Measurements from ENCODE around the gene ARMC9.

ARMC9 gene

GRCh38 chr2:231353469-231353868, 155.0 kb downstream of the ARMC9 start:
- intact Hi-C loops (cut with DNase I; ENCODE audit: low total_unique reads): no loop called here
- no peaks in the 10 kb centered on the region for H3K4me1 ChIP-seq
- H3K36me3 ChIP-seq: peaks cover 0 to 24% (median 15%) of the 10 kb centered on the region in 3 donors
- no peak overlapping the region for H3K4me3 ChIP-seq
- no peaks in the 10 kb centered on the region for H3K9me3 ChIP-seq
- DNase-seq: peak; percentile 1 to 48
- TF ChIP-seq, protein P1, sequence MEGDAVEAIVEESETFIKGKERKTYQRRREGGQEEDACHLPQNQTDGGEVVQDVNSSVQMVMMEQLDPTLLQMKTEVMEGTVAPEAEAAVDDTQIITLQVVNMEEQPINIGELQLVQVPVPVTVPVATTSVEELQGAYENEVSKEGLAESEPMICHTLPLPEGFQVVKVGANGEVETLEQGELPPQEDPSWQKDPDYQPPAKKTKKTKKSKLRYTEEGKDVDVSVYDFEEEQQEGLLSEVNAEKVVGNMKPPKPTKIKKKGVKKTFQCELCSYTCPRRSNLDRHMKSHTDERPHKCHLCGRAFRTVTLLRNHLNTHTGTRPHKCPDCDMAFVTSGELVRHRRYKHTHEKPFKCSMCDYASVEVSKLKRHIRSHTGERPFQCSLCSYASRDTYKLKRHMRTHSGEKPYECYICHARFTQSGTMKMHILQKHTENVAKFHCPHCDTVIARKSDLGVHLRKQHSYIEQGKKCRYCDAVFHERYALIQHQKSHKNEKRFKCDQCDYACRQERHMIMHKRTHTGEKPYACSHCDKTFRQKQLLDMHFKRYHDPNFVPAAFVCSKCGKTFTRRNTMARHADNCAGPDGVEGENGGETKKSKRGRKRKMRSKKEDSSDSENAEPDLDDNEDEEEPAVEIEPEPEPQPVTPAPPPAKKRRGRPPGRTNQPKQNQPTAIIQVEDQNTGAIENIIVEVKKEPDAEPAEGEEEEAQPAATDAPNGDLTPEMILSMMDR (IDR thresholded peaks at IDR 0.05): no peak
- no peaks in the 10 kb centered on the region for H3K27me3 ChIP-seq
- H3K27ac ChIP-seq: no peak overlapping the region

DNA sequence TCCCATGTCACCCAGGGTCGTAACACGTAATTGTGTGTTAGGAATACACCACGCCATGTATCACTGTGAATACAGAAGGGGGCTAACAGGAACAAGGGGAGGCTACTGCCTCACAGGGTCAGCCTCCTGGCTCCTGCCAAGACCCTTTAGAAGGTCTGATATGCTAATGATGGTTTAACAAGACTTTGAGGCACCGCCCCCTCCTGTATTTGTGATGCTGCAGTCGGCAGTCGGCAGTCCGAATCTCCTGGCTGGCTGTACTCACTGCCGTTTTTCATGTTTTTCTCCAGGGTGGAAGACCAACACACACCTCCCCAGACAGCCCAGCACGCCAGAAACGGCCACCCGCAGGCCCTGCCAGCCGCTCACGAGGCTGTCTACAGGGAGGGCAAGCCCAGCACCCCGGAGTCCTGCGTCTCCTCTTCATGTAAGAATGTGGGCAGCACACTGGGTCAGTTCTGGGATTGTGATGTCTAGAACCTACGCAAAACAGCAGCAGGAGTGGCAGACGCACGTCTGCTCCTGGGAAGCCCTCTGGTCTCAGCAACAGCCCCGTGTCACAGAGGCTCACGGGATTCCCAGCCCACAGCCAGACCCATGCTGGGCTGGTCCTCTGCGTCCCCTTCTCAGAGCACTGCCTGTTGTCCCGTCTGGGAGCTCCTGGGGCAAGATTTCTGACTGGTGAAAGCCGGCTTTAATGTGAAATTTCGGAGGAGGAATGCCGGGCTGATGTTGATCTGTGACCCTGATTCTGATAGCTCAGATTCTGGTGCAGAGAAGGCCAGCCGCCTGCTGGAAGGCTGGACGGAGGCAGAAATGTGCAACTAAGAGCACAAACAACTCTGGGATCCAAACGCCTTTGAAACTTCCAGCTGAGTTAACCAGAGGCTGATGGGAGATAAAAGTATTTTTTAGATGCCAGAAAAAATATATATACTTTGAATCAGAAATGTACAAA, 157.4 kb downstream of the ARMC9 start:
- Histone ChIP-seq H3K4me1 (no peaks in the 10 kb centered on the region), H3K27me3 (no peaks in the 10 kb centered on the region), H3K4me3 (no peak overlapping the region), H3K27ac (peak overlapping the region in 1 of 2 donors; percentile 19), H3K36me3 (peaks cover 3 to 34% (median 25%) of the 10 kb centered on the region in 3 donors), H3K9me3 (no peaks in the 10 kb centered on the region)
- intact Hi-C loops (cut with DNase I; ENCODE audit: low total_unique reads): no loop called here
- DNase-seq: peak; percentile 20 to 60
- TF ChIP-seq, protein P1 (IDR thresholded peaks at IDR 0.05): no peak

GRCh38 chr2:231356466-231356844, 158.0 kb downstream of the ARMC9 start:
- TF ChIP-seq, protein P1 (IDR thresholded peaks at IDR 0.05): no peak
- Histone ChIP-seq H3K9me3 (no peaks in the 10 kb centered on the region), H3K27me3 (no peaks in the 10 kb centered on the region), H3K27ac (no peak overlapping the region), H3K36me3 (peaks cover 6 to 41% (median 28%) of the 10 kb centered on the region in 3 donors), H3K4me1 (no peaks in the 10 kb centered on the region), H3K4me3 (no peak overlapping the region)
- intact Hi-C loops (cut with DNase I; ENCODE audit: low total_unique reads): no loop called here
- DNase-seq: no peak

GRCh38 chr2:231357048-231357447, 158.6 kb downstream of the ARMC9 start:
- Histone ChIP-seq H3K36me3 (peaks cover 6 to 47% (median 31%) of the 10 kb centered on the region in 3 donors), H3K27me3 (no peaks in the 10 kb centered on the region), H3K27ac (no peak overlapping the region), H3K4me3 (no peak overlapping the region), H3K4me1 (no peaks in the 10 kb centered on the region), H3K9me3 (no peaks in the 10 kb centered on the region)
- intact Hi-C loops (cut with DNase I; ENCODE audit: low total_unique reads): no loop called here
- TF ChIP-seq, protein P1 (IDR thresholded peaks at IDR 0.05): no peak
- peak in 1 of 2 donors; percentile 16 for DNase-seq

- Histone ChIP-seq H3K36me3 (peaks cover 6 to 55% (median 36%) of the 10 kb centered on the region in 3 donors), H3K4me1 (no peaks in the 10 kb centered on the region), H3K9me3 (no peaks in the 10 kb centered on the region), H3K27ac (no peak overlapping the region), H3K27me3 (no peaks in the 10 kb centered on the region), H3K4me3 (no peak overlapping the region)
- DNase-seq: peak in 1 of 2 donors; percentile 34
- TF ChIP-seq, protein P1 (IDR thresholded peaks at IDR 0.05): no peak
- intact Hi-C loops (cut with DNase I; ENCODE audit: low total_unique reads): no loop called here
These were observed 159.5 kb downstream of the ARMC9 start for GRCh38 chr2:231357931-231358330.
